ENCODE results near the gene CACNA1A.
"Not testable (repeated sequence)": the region's sequence is repeated elsewhere in the genome, so short reads cannot be mapped to it uniquely, and the experiment has no call there.

The CACNA1A gene

GRCh38 chr19:13420780-13421179 is 85.5 kb downstream of the CACNA1A start:
- DNase-seq = no peak

GRCh38 chr19:13417054-13417453 is 89.2 kb downstream of the CACNA1A start:
- DNase-seq = no peak

- DNase-seq = no peak
These were observed 94.4 kb downstream of the CACNA1A start for GRCh38 chr19:13411899-13412298.

- no peak for DNase-seq
These were observed 95.3 kb downstream of the CACNA1A start for GRCh38 chr19:13410946-13411345.

- DNase-seq = no peak
These were observed 97.3 kb downstream of the CACNA1A start for GRCh38 chr19:13408889-13409518.

- DNase-seq = no peak
These were observed 102.0 kb downstream of the CACNA1A start for GRCh38 chr19:13404236-13404635.

- no peak for DNase-seq
These were observed 104.9 kb downstream of the CACNA1A start for GRCh38 chr19:13401388-13401787.

- DNase-seq = no peak
These were observed 106.0 kb downstream of the CACNA1A start for GRCh38 chr19:13400296-13400695.

- DNase-seq = no peak
These were observed 106.5 kb downstream of the CACNA1A start for GRCh38 chr19:13399746-13400145.

- no peak for DNase-seq
These were observed 107.2 kb downstream of the CACNA1A start for GRCh38 chr19:13398780-13399726.

GRCh38 chr19:13398182-13398581 is 108.1 kb downstream of the CACNA1A start:
- DNase-seq = no peak

- no peak for DNase-seq
These were observed 109.8 kb downstream of the CACNA1A start for GRCh38 chr19:13396250-13397080.

GRCh38 chr19:13382633-13382938 is 123.7 kb downstream of the CACNA1A start:
- no peak for DNase-seq

GRCh38 chr19:13381827-13382632 is 124.2 kb downstream of the CACNA1A start:
- no peak for DNase-seq

GRCh38 chr19:13376537-13376936 is 129.7 kb downstream of the CACNA1A start:
- no peak for DNase-seq

GRCh38 chr19:13373599-13373998 is 132.7 kb downstream of the CACNA1A start:
- no peak for DNase-seq

GRCh38 chr19:13370948-13371347 is 135.3 kb downstream of the CACNA1A start:
- no peak for DNase-seq

- no peak for DNase-seq
These were observed 139.6 kb downstream of the CACNA1A start for GRCh38 chr19:13366529-13367143.

- DNase-seq = no peak
These were observed 142.3 kb downstream of the CACNA1A start for GRCh38 chr19:13363954-13364353.

- DNase-seq = no peak
These were observed 143.0 kb downstream of the CACNA1A start for GRCh38 chr19:13363245-13363644.

GRCh38 chr19:13362668-13363067 is 143.6 kb downstream of the CACNA1A start:
- DNase-seq = no peak

- DNase-seq = not testable (repeated sequence)
These were observed 144.6 kb downstream of the CACNA1A start for GRCh38 chr19:13361726-13362125.
